Measurements from ENCODE around the gene CCDC12. TPM values are rescaled to one million over a fixed set of nuclear protein-coding genes. Genes with fewer than 3 reads are reported as not detected.

Gene CCDC12
- total and polyA plus RNA-seq, 9 of the 15 experiments (the other 6 are each of a cell fraction or from before 2014, with no cell fraction given) = 8.9 to 201 (median 86.9) TPM

DNA sequence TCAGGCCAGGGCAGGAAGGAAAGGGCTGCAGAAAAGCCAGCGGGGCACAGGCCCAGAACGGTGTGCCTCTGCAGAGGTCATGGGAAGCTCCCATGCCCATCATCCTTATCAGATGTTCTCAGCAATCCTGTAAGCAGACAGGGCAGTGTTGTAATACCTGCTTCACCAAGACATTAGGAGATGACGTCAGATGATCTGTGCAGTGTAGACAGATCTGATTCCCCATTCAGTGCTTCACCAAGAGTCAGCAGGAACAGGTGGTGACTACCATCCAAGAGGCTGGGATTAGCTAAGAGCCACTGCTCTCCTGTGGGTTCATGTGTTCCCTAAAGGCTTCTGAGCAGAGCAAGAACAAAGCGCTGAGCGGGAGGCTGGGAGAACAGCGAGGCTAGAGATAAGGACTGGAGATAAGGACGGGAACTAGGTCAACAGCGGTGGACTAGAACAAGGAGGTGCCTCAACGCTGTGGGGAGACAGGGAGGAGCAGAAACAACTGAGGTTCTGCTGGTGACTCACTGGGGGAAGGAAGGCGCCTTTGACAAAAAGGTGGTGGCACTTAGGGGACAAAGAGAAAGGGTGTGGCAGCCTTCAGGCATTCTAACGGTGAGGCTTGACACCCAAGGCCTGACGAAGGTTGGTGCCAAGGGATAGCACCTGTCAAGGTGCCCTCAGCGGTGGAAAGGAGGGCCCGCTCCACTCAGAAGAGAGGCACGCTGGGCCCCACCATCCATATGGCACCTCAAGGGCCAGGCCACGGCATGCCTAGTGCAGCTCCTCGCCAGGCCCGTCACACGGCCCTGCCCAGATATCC is 28.4 kb downstream of the CCDC12 start (continued):
- TF ChIP-seq, protein P1, sequence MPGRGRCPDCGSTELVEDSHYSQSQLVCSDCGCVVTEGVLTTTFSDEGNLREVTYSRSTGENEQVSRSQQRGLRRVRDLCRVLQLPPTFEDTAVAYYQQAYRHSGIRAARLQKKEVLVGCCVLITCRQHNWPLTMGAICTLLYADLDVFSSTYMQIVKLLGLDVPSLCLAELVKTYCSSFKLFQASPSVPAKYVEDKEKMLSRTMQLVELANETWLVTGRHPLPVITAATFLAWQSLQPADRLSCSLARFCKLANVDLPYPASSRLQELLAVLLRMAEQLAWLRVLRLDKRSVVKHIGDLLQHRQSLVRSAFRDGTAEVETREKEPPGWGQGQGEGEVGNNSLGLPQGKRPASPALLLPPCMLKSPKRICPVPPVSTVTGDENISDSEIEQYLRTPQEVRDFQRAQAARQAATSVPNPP (IDR thresholded peaks at IDR 0.05; ENCODE audit: borderline replicate concordance, insufficient read depth, insufficient read length) = no peak
- no peak for TF ChIP-seq ZBTB7A (IDR thresholded peaks at IDR 0.05; ENCODE audit: borderline replicate concordance, control insufficient read depth, low read depth, low read length)
- peak in 1 of 2 experiments; percentile 43; a peak in 1 of 4 replicates for TF ChIP-seq ETV6 (IDR thresholded peaks at IDR 0.05; ENCODE audit: borderline replicate concordance in 1 of 2, low read depth in 2 of 2, low read length in 1 of 2)
- no peak for TF ChIP-seq ETV6 (CRISPR knock-in tag; IDR thresholded peaks at IDR 0.05; ENCODE audit: borderline replicate concordance)
- TF ChIP-seq, protein P2, sequence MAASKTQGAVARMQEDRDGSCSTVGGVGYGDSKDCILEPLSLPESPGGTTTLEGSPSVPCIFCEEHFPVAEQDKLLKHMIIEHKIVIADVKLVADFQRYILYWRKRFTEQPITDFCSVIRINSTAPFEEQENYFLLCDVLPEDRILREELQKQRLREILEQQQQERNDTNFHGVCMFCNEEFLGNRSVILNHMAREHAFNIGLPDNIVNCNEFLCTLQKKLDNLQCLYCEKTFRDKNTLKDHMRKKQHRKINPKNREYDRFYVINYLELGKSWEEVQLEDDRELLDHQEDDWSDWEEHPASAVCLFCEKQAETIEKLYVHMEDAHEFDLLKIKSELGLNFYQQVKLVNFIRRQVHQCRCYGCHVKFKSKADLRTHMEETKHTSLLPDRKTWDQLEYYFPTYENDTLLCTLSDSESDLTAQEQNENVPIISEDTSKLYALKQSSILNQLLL (CRISPR knock-in tag; IDR thresholded peaks at IDR 0.05; ENCODE audit: borderline replicate concordance) = no peak
- TF ChIP-seq, protein P3, sequence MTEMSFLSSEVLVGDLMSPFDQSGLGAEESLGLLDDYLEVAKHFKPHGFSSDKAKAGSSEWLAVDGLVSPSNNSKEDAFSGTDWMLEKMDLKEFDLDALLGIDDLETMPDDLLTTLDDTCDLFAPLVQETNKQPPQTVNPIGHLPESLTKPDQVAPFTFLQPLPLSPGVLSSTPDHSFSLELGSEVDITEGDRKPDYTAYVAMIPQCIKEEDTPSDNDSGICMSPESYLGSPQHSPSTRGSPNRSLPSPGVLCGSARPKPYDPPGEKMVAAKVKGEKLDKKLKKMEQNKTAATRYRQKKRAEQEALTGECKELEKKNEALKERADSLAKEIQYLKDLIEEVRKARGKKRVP (CRISPR knock-in tag; IDR thresholded peaks at IDR 0.05) = no peak
- TF ChIP-seq PTRF (tag; IDR thresholded peaks at IDR 0.05) = no peak
- TF ChIP-seq CXXC5 (CRISPR knock-in tag; IDR thresholded peaks at IDR 0.05) = peak; percentile 78
- TF ChIP-seq, protein P4, sequence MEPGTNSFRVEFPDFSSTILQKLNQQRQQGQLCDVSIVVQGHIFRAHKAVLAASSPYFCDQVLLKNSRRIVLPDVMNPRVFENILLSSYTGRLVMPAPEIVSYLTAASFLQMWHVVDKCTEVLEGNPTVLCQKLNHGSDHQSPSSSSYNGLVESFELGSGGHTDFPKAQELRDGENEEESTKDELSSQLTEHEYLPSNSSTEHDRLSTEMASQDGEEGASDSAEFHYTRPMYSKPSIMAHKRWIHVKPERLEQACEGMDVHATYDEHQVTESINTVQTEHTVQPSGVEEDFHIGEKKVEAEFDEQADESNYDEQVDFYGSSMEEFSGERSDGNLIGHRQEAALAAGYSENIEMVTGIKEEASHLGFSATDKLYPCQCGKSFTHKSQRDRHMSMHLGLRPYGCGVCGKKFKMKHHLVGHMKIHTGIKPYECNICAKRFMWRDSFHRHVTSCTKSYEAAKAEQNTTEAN (CRISPR knock-in tag; IDR thresholded peaks at IDR 0.05) = no peak
- TF ChIP-seq TRIM28 (IDR thresholded peaks at IDR 0.05) = no peak; the same call in 1 of the 2 replicates
- no peak for TF ChIP-seq PRPF4 (IDR thresholded peaks at IDR 0.05; ENCODE audit: insufficient read depth, low read depth, low read length, poor library complexity, severe bottlenecking)
- TF ChIP-seq ZNF239 (CRISPR knock-in tag; IDR thresholded peaks at IDR 0.05) = 0 out of 2 replicates have a peak, but pooled peaks have one; percentile 19
- 0 out of 2 replicates have a peak, but pooled peaks have one; percentile 9 for TF ChIP-seq TAL1 (IDR thresholded peaks at IDR 0.05)
- no peak for TF ChIP-seq SMARCA5 (IDR thresholded peaks at IDR 0.05)
- no peak; the same call in 1 of the 2 replicates for TF ChIP-seq CBX5 (IDR thresholded peaks at IDR 0.05; ENCODE audit: borderline replicate concordance, low read depth)
- TF ChIP-seq, protein P5, sequence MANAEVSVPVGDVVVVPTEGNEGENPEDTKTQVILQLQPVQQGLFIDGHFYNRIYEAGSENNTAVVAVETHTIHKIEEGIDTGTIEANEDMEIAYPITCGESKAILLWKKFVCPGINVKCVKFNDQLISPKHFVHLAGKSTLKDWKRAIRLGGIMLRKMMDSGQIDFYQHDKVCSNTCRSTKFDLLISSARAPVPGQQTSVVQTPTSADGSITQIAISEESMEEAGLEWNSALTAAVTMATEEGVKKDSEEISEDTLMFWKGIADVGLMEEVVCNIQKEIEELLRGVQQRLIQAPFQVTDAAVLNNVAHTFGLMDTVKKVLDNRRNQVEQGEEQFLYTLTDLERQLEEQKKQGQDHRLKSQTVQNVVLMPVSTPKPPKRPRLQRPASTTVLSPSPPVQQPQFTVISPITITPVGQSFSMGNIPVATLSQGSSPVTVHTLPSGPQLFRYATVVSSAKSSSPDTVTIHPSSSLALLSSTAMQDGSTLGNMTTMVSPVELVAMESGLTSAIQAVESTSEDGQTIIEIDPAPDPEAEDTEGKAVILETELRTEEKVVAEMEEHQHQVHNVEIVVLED (CRISPR knock-in tag; IDR thresholded peaks at IDR 0.05) = no peak
- no peak for TF ChIP-seq SREBF2 (CRISPR knock-in tag; IDR thresholded peaks at IDR 0.05)
- no peak for TF ChIP-seq SMAD3 (CRISPR knock-in tag; conservative IDR thresholded peaks at IDR 0.05)
- peak; percentile 91 for TF ChIP-seq JUND (IDR thresholded peaks at IDR 0.05; ENCODE audit: borderline replicate concordance, low read depth, low read length)
- peak; percentile 89 for TF ChIP-seq JUND (tag; IDR thresholded peaks at IDR 0.05; ENCODE audit: borderline replicate concordance, low read depth, low read length)
- TF ChIP-seq PPARD (CRISPR knock-in tag; IDR thresholded peaks at IDR 0.05) = no peak
- TF ChIP-seq KLF10 (CRISPR knock-in tag; IDR thresholded peaks at IDR 0.05) = no peak
